IPS-20b (cell line): ENCODE results near the gene SALL1.
A peak's percentile ranks its signal among the peaks of the same experiment; 100 is the strongest.

ENCODE experiments used
- H3K27ac ChIP-seq: one replicate; pipeline ENCODE4 v1.5.1; 2013; ENCODE audit warnings: low read length
- H3K27me3 ChIP-seq: 2 replicates; pipeline ENCODE4 v1.6.1; 2013; ENCODE audit warnings: mild to moderate bottlenecking, low read length, inconsistent platforms; ENCODE audit not compliant: insufficient read depth
- H3K36me3 ChIP-seq: 2 replicates; pipeline ENCODE4 v1.6.1; 2013; ENCODE audit warnings: low read depth, mild to moderate bottlenecking, inconsistent platforms, low read length, moderate library complexity; ENCODE audit not compliant: insufficient read depth
- H3K4me1 ChIP-seq: 2 replicates; pipeline ENCODE4 v1.6.1; 2013; ENCODE audit warnings: mild to moderate bottlenecking, control low read depth, inconsistent platforms, low read length, moderate library complexity; ENCODE audit not compliant: insufficient read depth
- H3K4me3 ChIP-seq: 2 replicates; pipeline ENCODE4 v1.5.1; 2013; ENCODE audit warnings: mild to moderate bottlenecking, low read length, inconsistent platforms
- H3K9ac ChIP-seq: 2 replicates; pipeline ENCODE4 v1.6.1; 2013; ENCODE audit warnings: low read depth, mild to moderate bottlenecking, inconsistent platforms, low read length, moderate library complexity
- H3K9me3 ChIP-seq: 2 replicates; pipeline ENCODE4 v1.6.1; 2013; ENCODE audit warnings: mild to moderate bottlenecking, low read depth, low read length, inconsistent platforms; ENCODE audit not compliant: insufficient read depth

The SALL1 gene

GRCh38 chr16:51120730-51121347, 30.2 kb downstream of the SALL1 start:
- peaks cover under 1% of the 10 kb centered on the region; the same call in 1 of the 2 replicates for H3K27me3 ChIP-seq
- no peak overlapping the region for H3K27ac ChIP-seq
- H3K4me3 ChIP-seq = no peak overlapping the region
- no peaks in the 10 kb centered on the region for H3K36me3 ChIP-seq
- H3K9me3 ChIP-seq = no peaks in the 10 kb centered on the region
- no peak overlapping the region for H3K9ac ChIP-seq
- peaks cover 18% of the 10 kb centered on the region; the same call in 1 of the 2 replicates for H3K4me1 ChIP-seq

- no peak overlapping the region for H3K27ac ChIP-seq
- no peak overlapping the region for H3K9ac ChIP-seq
- H3K27me3 ChIP-seq = peaks cover 8% of the 10 kb centered on the region; the same call in 1 of the 2 replicates
- H3K9me3 ChIP-seq = no peaks in the 10 kb centered on the region
- no peaks in the 10 kb centered on the region for H3K36me3 ChIP-seq
- H3K4me3 ChIP-seq = no peak overlapping the region
- peaks cover 18% of the 10 kb centered on the region; the same call in 1 of the 2 replicates for H3K4me1 ChIP-seq
These were observed 30.9 kb downstream of the SALL1 start for GRCh38 chr16:51119973-51120729.

GRCh38 chr16:51119556-51119955, 31.5 kb downstream of the SALL1 start:
- H3K27me3 ChIP-seq = peaks cover 14% of the 10 kb centered on the region
- no peak overlapping the region for H3K4me3 ChIP-seq
- H3K9me3 ChIP-seq = no peaks in the 10 kb centered on the region
- H3K36me3 ChIP-seq = no peaks in the 10 kb centered on the region
- no peak overlapping the region for H3K27ac ChIP-seq
- no peak overlapping the region for H3K9ac ChIP-seq
- H3K4me1 ChIP-seq = peaks cover 20% of the 10 kb centered on the region; the same call in 1 of the 2 replicates

GRCh38 chr16:51116353-51116752, 34.7 kb downstream of the SALL1 start:
- Histone ChIP-seq H3K9me3 (no peaks in the 10 kb centered on the region), H3K27me3 (peaks cover 46% of the 10 kb centered on the region), H3K27ac (no peak overlapping the region), H3K36me3 (no peaks in the 10 kb centered on the region), H3K9ac (no peak overlapping the region), H3K4me1 (peaks cover 30% of the 10 kb centered on the region; the same call in 1 of the 2 replicates), H3K4me3 (no peak overlapping the region)

GRCh38 chr16:51114382-51114781, 36.7 kb downstream of the SALL1 start:
- Histone ChIP-seq H3K27ac (no peak overlapping the region), H3K4me1 (peaks cover 28% of the 10 kb centered on the region; the same call in 1 of the 2 replicates), H3K9ac (no peak overlapping the region), H3K27me3 (peaks cover 58% of the 10 kb centered on the region), H3K36me3 (no peaks in the 10 kb centered on the region), H3K4me3 (peak overlapping the region; percentile 61; the same call in 1 of the 2 replicates), H3K9me3 (no peaks in the 10 kb centered on the region)

GRCh38 chr16:51113236-51114125, 37.6 kb downstream of the SALL1 start:
- peaks cover 28% of the 10 kb centered on the region; the same call in 1 of the 2 replicates for H3K4me1 ChIP-seq
- no peaks in the 10 kb centered on the region for H3K36me3 ChIP-seq
- H3K27ac ChIP-seq = no peak overlapping the region
- peaks cover 58% of the 10 kb centered on the region for H3K27me3 ChIP-seq
- peaks cover 2% of the 10 kb centered on the region; the same call in 1 of the 2 replicates for H3K9me3 ChIP-seq
- H3K4me3 ChIP-seq = peak overlapping the region; percentile 61
- no peak overlapping the region for H3K9ac ChIP-seq

- H3K27me3 ChIP-seq = peaks cover 58% of the 10 kb centered on the region
- no peaks in the 10 kb centered on the region for H3K36me3 ChIP-seq
- no peak overlapping the region for H3K9ac ChIP-seq
- no peak overlapping the region for H3K4me3 ChIP-seq
- H3K4me1 ChIP-seq = peaks cover 28% of the 10 kb centered on the region; the same call in 1 of the 2 replicates
- H3K9me3 ChIP-seq = peaks cover 2% of the 10 kb centered on the region; the same call in 1 of the 2 replicates
- H3K27ac ChIP-seq = no peak overlapping the region
These were observed 38.7 kb downstream of the SALL1 start for GRCh38 chr16:51112323-51112722.

GRCh38 chr16:51111759-51112158, 39.3 kb downstream of the SALL1 start:
- Histone ChIP-seq H3K9me3 (peaks cover 2% of the 10 kb centered on the region; the same call in 1 of the 2 replicates), H3K9ac (no peak overlapping the region), H3K27ac (no peak overlapping the region), H3K4me3 (peak overlapping the region; percentile 33; the same call in 1 of the 2 replicates), H3K27me3 (peaks cover 58% of the 10 kb centered on the region), H3K4me1 (peaks cover 28% of the 10 kb centered on the region; the same call in 1 of the 2 replicates), H3K36me3 (no peaks in the 10 kb centered on the region)

- H3K27ac ChIP-seq = no peak overlapping the region
- no peaks in the 10 kb centered on the region for H3K36me3 ChIP-seq
- peaks cover 25% of the 10 kb centered on the region; the same call in 1 of the 2 replicates for H3K4me1 ChIP-seq
- H3K4me3 ChIP-seq = no peak overlapping the region
- no peak overlapping the region for H3K9ac ChIP-seq
- peaks cover 2% of the 10 kb centered on the region; the same call in 1 of the 2 replicates for H3K9me3 ChIP-seq
- peaks cover 56% of the 10 kb centered on the region for H3K27me3 ChIP-seq
These were observed 40.3 kb downstream of the SALL1 start for GRCh38 chr16:51110700-51111157.

- peaks cover 41% of the 10 kb centered on the region for H3K27me3 ChIP-seq
- no peak overlapping the region for H3K4me3 ChIP-seq
- H3K9ac ChIP-seq = no peak overlapping the region
- H3K36me3 ChIP-seq = no peaks in the 10 kb centered on the region
- peaks cover 19% of the 10 kb centered on the region; the same call in 1 of the 2 replicates for H3K4me1 ChIP-seq
- H3K9me3 ChIP-seq = peaks cover 2% of the 10 kb centered on the region; the same call in 1 of the 2 replicates
- H3K27ac ChIP-seq = no peak overlapping the region
These were observed 41.9 kb downstream of the SALL1 start for GRCh38 chr16:51109173-51109572.

GRCh38 chr16:51107742-51108141, 43.3 kb downstream of the SALL1 start:
- H3K27ac ChIP-seq = no peak overlapping the region

More at GRCh38 chr16:51107742-51108141, 43.3 kb downstream of the SALL1 start:
- Histone ChIP-seq H3K9me3 (peaks cover 2% of the 10 kb centered on the region; the same call in 1 of the 2 replicates), H3K4me3 (no peak overlapping the region), H3K27me3 (peaks cover 26% of the 10 kb centered on the region), H3K9ac (no peak overlapping the region), H3K4me1 (peaks cover 12% of the 10 kb centered on the region; the same call in 1 of the 2 replicates), H3K36me3 (no peaks in the 10 kb centered on the region)
